Measurements from ENCODE around the gene VCAN.

VCAN gene

DNA sequence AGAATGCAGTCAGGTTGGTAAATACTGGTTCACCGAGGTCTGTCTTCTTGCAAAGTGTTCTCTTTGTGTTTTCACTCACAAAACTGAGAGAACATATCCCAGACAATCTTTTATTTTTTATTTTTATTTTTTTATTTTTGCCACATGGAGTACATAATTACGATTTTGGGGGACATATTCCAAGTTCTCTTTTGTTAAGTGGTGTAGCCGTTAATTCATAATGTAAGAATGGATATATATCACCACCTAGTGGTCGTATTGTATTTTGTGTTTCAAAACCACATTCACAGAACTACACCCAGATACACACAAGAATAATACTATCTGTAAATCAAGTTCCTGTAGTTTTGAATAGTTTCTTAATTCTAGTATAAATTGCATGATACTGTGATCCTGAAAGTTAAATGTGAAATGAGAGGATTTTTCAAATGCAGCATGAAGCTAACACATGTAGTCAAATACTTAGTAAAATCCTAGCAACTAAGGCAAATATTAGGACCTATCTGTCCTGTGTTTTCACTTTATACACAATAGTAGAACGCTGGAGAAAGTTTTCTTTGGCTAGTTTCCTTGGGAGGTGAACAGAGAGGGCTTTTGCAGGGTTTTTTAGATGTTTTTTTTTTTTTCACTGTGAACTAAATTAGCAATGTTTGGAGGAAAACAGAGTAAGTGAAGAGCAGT, 92.7 kb downstream of the VCAN start:
- peak; percentile 57 for DNase-seq (ENCODE audit: low spot score)

DNA sequence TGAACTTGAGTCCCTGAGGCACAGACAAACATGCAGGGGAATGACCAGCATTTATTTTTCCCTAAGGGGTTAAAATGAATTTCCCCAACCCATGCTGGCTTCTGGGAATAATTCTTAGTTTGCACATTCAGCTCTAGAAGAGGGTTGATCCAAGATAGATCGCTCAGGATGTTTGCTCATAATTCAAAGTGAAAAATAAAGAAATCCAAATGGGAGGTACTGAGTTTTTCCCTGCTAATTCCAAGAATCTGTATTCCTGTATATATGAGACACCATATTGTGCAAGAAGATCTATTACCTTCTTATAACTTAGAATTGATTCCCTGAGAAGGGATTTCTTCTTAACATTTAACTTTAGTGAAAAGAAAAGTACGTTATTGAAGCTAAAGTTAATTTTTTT, 96.2 kb downstream of the VCAN start:
- DNase-seq (ENCODE audit: low spot score): no peak

DNA sequence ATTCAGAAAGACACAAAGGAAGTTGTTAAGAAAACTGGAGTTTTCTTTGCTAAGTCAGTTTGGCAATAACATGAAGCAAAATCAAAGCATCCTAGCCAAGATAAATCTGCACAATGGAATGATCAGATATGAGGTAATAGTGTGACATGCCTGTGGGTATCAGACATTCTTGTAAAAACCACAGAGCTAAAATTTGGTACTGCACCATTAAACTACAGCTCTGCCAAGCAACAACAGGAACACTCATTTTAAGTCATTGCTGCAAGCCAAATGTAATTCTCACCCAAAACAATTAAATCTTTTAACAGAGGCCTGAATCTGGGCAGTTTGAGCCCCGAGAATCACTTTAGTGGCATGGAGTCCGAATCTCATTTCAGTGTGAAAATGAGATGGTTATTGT, 96.6 kb downstream of the VCAN start:
- peak; percentile 36 for DNase-seq (ENCODE audit: low spot score)

DNA sequence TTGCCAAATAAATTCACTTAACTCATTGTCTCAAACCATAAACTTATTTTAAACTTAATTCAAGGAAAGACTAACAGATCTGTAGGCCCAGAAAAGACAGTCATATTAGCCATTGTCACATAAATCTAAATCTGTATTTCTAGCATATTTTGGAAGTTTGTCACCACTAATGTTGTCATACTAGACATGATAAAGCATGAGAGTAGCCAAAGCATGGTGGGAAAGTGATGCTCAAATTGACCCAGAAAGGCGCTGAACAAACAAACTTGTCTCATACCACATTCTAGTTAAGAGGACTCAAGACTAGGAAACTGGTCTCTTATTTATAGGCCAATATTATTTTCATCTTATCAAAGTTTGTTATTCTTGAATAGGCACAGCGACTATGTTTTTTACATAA, 99.4 kb downstream of the VCAN start:
- DNase-seq (ENCODE audit: low spot score): no peak

DNA sequence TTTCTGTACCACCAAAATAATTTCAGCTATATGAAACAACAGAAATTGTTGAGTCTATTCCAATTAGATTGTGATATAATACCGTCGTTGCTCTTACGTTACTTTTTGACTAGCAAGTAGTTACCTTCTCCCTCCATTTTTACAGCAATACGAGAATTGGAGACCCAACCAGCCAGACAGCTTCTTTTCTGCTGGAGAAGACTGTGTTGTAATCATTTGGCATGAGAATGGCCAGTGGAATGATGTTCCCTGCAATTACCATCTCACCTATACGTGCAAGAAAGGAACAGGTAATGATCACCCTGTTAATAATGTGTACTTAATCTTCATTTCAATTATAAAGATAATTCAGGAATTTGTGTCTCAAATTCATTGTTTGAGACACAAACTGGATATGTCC, 100.7 kb downstream of the VCAN start:
- no peak for DNase-seq (ENCODE audit: low spot score)

DNA sequence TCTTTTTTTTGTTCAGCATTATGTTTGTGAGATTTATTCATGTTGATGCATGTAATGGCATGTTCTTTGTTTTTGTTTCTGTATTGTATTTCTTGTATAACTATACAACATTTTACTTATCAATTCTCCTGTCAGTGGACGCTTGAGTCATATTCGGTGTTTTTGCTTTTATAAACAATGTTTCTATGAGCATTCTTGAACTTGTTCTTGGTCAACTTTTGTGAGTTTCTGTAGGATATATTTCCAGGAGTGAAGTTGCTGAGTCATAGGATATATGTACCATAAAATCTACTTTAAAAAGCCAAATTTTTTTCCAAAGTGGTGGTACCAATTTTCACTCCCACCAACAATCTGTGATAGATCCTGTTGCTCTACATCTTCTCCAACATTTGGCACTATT, 104.8 kb downstream of the VCAN start:
- DNase-seq (ENCODE audit: low spot score): no peak

DNA sequence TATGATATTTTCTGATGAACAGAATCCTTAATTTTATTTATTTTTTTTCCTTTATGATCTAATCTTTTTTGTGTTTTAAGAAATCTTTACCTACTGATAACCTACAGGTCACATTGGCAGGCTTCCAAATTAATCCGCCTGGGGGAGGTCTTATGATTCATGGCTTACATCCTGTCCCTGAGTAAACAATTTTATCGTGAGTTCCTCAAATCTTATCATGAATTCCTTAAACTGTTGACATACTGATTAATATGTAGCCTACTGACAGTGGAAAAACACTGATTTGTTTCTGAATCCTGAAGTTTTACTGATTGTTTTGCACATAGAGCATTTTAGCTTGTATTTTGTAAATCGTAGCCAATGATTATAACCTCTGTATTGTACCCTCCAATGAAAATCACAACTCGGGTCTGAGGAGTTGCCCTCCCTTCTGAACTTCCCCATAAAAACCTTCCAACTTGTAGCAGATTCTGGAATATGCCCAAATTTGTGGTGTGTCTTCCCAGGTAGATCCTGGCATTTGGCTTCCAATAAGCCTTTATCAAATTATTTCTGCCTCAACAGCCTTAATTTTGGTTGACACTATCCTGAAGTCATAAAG, 105.6 kb downstream of the VCAN start:
- DNase-seq (ENCODE audit: low spot score): peak; percentile 89

DNA sequence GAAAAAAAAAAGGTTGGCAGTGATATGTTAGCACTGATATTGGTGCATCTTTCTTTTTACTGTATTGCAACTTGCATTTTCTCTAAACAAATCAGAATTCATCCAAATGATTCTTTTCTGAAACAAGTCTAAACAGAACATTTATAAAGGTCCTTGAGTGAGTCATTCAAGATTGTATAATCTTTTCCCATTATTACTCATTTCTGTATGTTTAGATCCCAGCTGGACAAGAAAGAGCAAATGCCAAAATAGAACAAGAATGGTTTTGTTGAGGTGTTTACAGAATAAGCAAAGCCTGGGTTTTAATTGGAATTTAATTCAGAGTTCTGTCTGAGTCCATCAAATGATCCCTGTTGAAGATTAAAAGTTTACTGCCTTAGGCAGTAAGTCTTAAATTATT, 112.3 kb downstream of the VCAN start:
- no peak for DNase-seq (ENCODE audit: low spot score)

DNA sequence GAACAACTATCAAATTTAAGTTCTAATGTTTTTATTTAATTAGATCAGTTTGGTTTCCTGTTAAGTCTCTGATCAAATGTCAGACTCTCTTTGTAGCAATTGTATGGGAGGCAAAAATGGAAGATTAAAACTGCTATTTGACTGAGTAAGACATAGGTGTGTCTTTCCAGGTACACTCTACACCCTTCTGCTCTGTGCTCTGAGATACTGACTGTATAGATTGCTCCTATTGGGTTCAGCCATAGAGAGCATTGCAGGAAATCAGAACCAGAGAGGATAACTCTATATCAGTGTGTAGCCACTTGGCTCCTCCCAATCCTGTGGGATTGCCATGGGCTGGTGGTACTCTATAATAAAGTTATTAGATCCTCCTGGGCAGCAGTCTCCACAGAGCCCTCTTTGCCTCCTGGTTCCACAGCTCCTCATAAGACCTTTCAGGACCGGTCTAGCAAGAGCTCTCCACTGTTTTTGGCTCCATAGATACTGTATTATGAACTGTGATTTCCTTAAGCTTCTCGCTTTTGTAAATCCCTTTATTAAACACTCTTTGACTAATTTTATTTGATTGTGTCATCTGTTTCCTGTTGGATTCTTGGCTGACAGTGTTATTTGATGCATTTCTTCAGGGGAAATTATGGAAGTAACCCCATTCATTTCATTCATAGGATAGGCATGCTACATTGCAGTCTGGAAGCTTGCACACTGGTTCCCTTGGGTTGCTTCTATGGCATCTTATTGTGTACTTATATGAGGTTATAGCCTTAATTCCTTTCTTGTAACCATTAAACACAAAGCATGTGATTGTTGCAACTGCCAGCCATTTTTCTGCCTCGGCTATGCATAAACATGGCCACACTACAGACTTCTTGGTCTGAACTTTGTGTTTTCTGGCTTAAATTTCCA, 115.6 kb downstream of the VCAN start:
- DNase-seq (ENCODE audit: low spot score): no peak

DNA sequence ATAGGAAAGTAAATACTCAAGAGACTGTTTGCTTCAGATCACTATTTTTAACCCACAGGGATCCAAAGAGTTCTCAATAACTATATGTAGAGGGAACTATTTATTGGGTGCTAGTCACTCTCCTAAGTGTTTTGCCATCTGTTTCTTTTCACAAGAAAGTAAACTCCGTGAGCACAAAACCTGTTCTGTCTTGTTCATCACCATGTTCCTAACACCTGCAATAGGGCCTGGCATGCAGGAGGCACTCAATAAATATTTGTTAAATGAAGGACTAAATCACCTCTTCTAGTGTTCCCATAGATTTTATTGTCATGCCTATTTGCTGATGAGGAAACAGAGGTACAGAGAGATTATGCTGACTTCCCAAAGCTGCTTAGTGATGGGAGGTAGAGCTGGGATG, 118.2 kb downstream of the VCAN start:
- DNase-seq (ENCODE audit: low spot score): no peak

DNA sequence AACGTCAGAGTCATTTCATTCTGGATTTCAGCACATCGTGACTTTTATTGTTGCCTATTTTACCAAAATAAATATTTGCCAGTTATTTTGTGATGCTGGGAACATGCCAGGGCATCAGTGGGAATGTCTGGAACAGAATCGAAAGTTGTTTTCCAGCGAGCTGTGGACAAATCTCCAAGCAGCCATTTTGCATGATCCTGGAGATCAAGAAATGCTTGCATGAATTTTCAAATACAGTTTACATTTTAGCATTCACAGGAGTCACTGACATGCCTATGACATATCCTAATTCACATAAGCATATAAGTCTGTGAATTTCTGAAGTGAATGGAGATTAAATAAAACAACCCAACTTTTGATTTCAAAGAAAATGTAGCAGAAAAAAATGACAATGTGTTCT, 119.4 kb downstream of the VCAN start:
- no peak for DNase-seq (ENCODE audit: low spot score)

DNA sequence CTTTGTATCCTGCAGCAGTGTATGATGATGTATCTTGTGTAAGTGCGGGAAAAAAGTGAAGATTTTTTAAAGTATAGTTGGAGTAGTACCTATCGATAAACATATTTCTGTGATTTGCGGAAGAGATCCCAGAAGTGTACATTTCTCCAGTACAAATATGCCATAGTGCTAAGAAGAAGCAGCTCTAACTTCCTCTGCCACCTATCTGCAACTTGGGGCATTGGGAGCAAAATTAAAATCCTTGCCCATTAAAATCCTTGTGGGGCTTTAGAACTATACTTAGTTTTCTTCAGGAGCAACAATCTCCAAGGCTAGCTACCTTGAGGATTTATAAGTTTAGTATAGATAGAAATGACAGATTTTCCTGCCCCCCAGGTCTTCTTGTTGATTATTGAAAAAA, 123.7 kb downstream of the VCAN start:
- no peak for DNase-seq (ENCODE audit: low spot score)

DNA sequence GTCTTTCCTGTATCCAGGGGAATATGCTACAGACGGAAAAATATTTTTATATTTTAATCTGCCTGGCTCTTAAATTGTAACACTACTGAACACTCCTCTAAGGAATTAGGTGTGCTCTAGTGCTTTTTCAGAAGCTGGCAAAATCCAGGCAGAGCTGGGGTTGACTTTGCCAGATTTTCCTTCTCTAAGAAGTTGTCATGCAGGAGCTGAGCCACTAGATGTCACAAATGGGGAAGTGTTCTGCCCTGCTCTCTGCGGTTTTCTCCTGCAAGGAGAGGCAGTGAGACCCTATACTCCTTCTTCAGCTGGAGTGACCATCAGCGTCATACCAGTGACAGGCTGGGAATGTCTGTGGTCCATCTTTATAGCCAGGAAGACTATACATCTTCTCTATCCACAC, 136.6 kb downstream of the VCAN start:
- peak; percentile 35 for DNase-seq (ENCODE audit: low spot score)

DNA sequence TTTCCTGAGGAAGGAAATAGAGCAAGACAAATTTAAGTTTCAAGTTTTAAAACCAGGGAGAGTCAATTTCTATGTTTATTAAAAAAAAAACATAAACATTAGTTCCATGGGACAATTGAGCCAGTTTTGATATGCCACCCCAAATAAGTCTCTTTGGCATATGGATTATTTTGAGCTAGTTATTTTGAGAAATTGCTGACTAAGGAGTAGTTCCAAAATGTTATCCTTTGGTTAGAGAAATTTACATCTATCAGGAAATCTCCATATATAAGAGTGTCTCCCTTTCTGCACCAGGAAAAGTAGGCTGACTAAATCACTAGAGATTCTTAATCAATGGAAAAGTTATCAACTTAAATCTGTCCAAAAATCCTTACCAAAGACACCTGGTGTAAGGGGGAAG, 143.3 kb downstream of the VCAN start:
- no peak for DNase-seq (ENCODE audit: low spot score)

DNA sequence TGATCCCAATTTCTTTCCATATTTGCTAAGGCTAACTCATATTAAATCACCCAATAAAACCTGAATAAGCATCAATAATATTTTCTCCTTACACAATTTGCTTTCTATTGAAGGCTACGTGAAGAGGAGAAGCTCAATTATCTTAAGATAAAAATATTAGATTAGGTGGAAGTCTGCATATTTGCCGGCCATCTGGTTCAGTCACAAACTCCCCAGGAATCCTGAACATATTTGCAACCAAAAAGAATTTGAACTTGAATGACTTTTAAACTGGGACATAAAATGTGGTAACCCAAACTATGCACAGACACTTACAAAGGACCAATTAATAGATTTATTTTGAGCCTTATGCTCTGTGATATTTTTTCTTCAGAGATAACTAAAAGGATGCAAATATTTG, 156.8 kb downstream of the VCAN start:
- DNase-seq (ENCODE audit: low spot score): no peak
